Body of pancreas (tissue), 4 donors: Measurements from ENCODE around the gene GPRC5B.

Experiments used
- CTCF ChIP-seq, 7 experiments: fragments of 450-650 bp in 4 of 7; fragments of 200-600 bp in 3 of 7; sonication (generic) in 3 of 7; IDR thresholded peaks; one replicate each; pipeline ENCODE4 v1.5.1; 2016 to 2019; ENCODE audit warnings: antibody characterized with exemption in 7 of 7
- POLR2A ChIP-seq, 3 donors: fragments of 450-650 bp; IDR thresholded peaks; one replicate each; pipeline ENCODE4 v1.6.1; 2016; ENCODE audit warnings: antibody characterized with exemption in 3 of 3, mild to moderate bottlenecking in 2 of 3

GRCh38 chr16:19874026-19874425 lies 10.6 kb downstream of the GPRC5B start:
- TF ChIP-seq POLR2A (IDR thresholded peaks at IDR 0.05) (no peak), CTCF (IDR thresholded peaks at IDR 0.05) (no peak)
